Activated CD4-positive, alpha-beta T cell treated with anti-CD3 and anti-CD28 coated beads for 4 hours (primary cell): ENCODE results near the gene TSPAN2.

Source experiments
- DNase-seq, 2 donors: peaks; one replicate each; pipeline ENCODE4 v3.0.0-alpha.2; 2020

The TSPAN2 gene

GRCh38 chr1:115073298-115074087 is 15.8 kb downstream of the TSPAN2 start:
- no peak for DNase-seq

GRCh38 chr1:115071012-115071664 is 18.2 kb downstream of the TSPAN2 start:
- DNase-seq = no peak

GRCh38 chr1:115069659-115070308 is 19.5 kb downstream of the TSPAN2 start:
- DNase-seq = no peak

GRCh38 chr1:115068826-115069585 is 20.3 kb downstream of the TSPAN2 start:
- no peak for DNase-seq

- no peak for DNase-seq
Observed at GRCh38 chr1:115067161-115067859, 22.0 kb downstream of the TSPAN2 start.

GRCh38 chr1:115065021-115065420 is 24.3 kb downstream of the TSPAN2 start:
- no peak for DNase-seq

- no peak for DNase-seq
Observed at GRCh38 chr1:115064461-115064860, 24.8 kb downstream of the TSPAN2 start.

GRCh38 chr1:115063228-115063901 is 25.9 kb downstream of the TSPAN2 start:
- DNase-seq = peak; percentile 16 to 24

- DNase-seq = peak; percentile 88 to 90
Observed at GRCh38 chr1:115062542-115063004, 26.7 kb downstream of the TSPAN2 start.

- DNase-seq = no peak
Observed at GRCh38 chr1:115060501-115060900, 28.8 kb downstream of the TSPAN2 start.

- no peak for DNase-seq
Observed at GRCh38 chr1:115059316-115059715, 30.0 kb downstream of the TSPAN2 start.

GRCh38 chr1:115057661-115058254 is 31.5 kb downstream of the TSPAN2 start:
- DNase-seq = no peak

GRCh38 chr1:115056395-115056798 is 32.9 kb downstream of the TSPAN2 start:
- no peak for DNase-seq

- peak; percentile 46 to 56 for DNase-seq
Observed at GRCh38 chr1:115052454-115053083, 36.7 kb downstream of the TSPAN2 start.

GRCh38 chr1:115051850-115052249 is 37.5 kb downstream of the TSPAN2 start:
- DNase-seq = no peak

- DNase-seq = no peak
Observed at GRCh38 chr1:115046751-115047150, 42.6 kb downstream of the TSPAN2 start.

- no peak for DNase-seq
Observed at GRCh38 chr1:115041654-115042053, 47.6 kb downstream of the TSPAN2 start.

- no peak for DNase-seq
Observed at GRCh38 chr1:115040501-115040900, 48.8 kb downstream of the TSPAN2 start.

- no peak for DNase-seq
Observed at GRCh38 chr1:115036814-115037507, 52.3 kb downstream of the TSPAN2 start.

GRCh38 chr1:115035652-115036051 is 53.7 kb downstream of the TSPAN2 start:
- no peak for DNase-seq
